NCI-H1092 (cell line): Measurements from ENCODE around the gene CALHM3.
"Not testable (repeated sequence)": the region's sequence is repeated elsewhere in the genome, so short reads cannot be mapped to it uniquely, and the experiment has no call there.

Experiments used
- DNase-seq: peaks from one replicate; lab custom pipeline; 2025; lab: John Stamatoyannopoulos, UW

The CALHM3 gene

DNA sequence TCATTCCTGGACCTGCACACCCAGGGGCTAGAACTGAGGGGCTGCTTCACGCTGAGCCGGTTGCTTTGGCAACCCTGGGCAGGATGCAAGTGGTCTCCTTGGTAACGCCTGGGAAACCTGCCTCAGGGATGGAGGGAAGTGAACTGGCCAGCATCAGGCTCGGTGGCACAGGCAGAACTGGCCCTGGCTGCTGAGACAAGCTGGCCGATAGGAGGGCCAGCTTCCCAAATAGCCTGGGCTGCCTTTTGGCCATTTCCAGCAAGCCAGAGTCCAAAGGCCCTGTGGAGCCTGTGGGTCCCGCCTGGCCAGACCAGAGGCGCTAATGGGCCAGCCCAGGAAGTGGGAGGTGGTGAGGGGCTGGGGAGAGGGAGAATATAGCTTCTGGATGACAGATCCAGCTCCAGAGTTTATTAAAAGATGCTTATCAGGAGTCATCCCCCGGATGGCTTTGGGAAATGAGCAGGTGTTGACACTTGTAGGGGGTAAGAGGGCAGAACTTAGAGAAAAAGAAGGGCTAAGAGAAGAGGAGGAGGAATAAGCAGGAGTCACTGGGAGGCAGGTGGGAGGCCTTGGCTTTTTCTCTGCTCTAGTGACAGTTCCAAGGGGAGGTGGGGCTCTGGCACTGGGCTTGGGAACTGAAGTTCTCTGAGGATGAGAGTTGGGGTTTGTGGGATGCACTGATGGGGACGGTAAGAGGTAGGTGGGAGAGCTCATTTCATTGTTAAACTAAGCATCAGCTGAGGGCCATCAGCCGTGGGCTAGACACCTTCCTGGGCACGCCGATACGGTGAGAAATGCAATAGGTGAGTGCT lies 24.0 kb upstream of the CALHM3 start:
- DNase-seq = no peak

DNA sequence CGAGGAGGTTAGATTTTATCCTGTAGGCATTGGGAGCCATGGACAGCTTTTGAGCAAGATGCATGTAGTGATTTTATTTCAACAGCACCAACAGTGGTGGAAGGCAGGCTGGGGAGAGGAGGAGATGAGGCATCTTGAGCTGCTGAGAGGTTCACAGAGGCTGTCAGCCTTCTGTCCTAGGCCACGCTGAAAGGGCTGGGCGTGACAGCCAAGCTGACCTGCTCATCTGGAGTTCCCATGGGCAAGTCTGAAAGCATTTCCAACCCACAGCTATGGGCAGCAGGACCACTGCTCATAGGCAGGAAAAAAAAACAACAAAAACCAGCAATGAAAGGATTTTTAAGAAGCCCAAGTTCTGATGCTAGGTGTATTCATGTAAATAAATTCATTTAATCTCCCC lies 22.1 kb upstream of the CALHM3 start:
- DNase-seq = no peak

DNA sequence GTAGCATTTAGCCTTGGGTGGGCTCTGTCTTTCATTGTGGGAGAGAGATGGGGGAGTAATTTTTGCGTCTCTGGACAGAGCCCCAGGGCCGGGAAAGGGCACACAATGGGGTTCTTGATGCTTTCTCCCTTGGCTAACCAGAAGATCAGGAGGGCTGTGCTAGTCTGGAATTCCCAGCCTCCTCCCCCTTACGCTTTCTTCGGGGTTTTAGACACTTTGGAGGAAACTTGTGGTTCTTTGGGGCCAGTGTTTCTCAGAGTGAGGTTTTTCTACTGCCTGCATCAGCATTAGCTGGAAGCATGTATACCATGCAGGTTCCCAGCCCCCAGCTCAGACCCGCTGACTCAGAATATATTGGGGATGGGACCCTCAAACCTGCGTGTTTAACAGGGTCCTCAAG lies 21.4 kb upstream of the CALHM3 start:
- DNase-seq = no peak

DNA sequence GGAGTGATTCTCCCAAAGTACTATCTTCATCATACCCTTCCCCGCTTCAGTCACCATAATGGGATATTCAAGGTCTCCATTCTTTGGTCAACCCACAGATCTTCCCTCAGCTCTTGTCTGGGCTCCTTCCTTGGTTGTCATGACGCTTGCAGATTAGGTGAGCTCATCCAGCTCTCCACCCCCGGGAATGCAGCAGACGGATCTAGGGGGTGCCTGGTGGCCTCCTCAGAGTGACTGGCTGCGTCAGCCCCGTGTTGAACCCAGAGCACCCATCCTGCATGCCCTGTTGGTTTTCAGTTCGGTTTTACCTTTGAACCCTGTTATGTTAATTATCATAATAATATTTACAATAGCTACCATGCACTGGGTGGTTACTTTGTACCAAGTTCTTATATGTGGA lies 20.8 kb upstream of the CALHM3 start:
- DNase-seq = no peak

DNA sequence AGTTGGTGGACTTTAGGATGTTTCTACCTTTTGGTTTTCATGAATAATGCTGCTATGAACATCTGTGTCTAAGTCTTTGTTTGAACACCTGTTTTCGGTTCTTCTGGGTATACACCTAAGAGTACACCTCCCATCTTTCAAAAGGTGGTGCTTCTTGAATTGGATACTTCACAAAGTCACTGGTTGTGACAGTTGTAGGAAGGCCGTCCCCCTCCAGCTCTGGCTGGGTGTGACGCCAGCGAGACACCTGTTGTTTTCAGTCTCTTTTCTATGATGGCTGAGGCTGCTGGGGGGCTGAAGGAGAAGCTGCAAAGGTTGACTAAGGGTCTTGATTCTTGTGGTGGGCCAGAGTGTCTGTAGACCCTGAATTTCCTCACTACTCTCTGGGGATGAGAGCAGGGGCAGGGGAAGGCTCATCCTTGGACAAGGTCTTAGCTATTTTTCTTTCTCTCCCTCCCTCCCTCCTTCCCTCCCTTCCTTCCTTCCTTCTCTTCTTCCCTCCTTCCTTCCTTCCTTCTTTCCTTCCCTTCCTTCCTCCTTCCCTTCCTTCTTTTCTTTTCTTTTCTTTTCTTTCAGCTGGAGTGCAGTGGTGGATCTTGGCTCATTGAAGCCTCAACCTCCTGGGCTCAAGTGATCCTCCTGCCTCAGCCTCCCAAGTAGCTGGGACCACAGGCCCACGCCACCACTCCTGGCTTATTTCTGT lies 20.0 kb upstream of the CALHM3 start:
- no peak for DNase-seq

DNA sequence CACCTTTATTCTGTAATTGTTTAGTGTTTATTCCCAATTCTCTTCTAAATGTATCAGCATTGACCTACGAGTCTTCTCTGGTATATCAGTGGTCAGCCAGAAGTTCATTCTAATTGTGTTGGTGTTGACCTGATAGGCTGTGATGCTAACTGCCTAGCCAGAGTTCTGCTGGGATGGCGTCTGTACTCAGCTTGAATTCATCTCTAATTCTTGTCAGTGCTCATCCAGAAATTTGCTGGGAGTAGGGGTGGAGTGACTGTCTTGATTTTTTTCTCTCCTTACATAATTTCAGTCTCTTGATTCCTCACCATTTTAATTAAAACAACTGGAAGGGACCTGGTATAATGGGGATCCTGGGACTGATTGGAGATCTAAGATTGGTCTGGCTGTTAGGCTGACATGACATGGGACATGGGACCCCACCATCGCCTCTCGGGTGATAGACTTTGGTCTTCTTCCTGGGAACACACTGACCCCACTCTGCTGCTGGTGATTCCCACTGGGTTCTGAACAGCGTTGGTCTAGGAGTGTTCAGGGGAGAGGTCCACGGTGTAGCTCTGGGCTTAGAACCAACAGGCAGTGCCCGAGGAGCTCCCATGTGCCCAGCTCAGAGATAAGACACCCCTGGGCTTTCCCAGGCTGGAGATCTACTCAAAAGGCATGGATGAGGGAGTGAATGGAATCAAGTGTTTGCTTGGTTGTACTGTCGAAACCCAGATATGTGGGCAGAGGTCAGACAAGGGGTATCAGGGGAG lies 18.3 kb upstream of the CALHM3 start:
- DNase-seq = no peak

DNA sequence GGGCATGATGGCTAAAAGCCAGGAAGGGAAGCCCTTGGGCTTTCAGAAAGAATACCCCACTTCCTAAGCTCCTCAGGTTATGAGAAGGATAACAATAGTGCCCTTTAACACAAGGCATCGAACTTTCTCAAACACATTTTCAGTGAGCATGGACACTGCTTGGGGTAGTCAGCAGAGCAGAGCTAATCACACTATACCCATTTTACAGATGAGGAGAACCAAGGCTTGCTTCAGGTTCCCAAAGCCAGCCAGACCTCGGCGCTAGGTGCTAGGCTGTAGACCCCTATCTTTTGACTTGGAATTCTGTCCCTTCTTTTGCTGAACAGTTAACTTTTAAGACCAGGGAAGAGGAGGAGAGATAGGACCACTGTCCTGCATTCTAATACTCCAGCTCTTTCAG lies 16.3 kb upstream of the CALHM3 start:
- DNase-seq = no peak

DNA sequence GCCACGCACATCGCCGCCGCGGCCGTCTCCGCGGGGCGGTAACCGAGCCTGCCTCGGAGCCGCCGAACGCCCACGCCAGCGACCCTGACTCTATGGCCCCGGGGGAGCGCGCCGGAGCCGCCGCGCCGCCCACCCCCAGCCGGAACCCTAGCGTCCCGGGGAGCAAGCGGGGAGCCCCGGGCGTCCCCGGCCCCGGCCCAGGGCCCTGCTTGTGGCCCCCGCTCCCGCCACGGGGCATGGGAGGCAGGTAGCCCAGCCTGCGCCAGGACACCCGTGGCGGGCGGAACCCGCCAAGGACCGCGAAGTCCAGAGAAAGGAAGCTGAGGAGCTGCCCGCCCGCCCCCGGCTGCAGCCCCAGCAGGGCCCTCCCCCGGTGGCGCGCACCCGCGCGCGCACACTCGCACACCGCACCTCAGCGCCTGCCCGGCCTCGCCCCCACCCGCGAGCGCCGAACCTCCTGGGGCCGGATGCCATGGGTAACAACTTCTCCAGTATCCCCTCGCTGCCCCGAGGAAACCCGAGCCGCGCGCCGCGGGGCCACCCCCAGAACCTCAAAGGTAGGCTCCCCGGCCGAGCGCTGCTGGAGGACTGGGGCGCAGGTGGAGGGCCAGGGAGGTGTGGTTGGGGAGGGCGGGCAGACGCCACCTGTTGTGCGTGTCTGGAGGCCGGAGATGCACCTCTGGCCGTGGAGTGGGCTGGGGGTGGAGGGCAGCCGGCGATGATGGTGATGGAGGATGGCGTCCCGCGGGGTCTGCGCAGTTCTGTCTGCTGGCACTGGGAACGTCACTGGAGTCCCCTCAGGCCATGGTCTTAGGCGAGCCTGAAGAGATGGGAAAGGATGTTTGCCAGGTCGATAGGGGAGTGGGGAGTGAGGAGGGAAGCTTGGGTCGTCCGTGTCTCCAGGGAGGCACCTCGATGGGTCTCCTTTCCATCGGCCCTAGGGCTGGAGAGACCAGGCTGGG lies 15.2 kb upstream of the CALHM3 start:
- DNase-seq = no peak

DNA sequence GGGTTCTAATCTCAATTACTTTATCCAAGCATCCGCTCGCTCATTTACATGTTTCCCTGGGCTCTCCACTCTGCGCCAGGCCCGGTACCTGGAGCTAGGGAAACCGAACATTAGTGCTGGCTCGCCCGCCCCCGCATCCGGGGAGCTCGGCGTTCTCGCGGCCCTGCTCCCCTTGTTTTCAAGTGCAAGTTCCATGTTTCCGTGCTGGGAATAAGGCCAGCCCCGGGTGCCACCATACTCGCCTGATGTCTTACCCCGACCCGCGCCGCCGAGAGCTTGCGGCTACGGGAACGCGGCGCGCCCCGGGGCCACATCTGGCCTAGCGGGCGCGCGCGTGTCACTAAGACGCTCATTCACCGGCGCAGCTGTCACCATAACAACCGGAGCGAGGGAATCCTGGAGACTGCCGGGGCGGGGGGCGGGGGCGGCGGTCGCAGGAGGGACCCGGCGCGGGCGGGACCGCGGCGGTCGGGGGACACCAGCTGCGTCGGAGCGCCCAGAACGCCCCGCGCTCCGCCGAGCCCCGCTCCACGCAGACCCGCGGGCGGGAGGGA lies 14.4 kb upstream of the CALHM3 start, which contains the start of gene NEURL1:
TSS of gene NEURL1 (plus strand) at position 344 of the 554 bp plus-strand sequence. CDS start 683 bp downstream, outside the sequence.
- peak; percentile 14 for DNase-seq

DNA sequence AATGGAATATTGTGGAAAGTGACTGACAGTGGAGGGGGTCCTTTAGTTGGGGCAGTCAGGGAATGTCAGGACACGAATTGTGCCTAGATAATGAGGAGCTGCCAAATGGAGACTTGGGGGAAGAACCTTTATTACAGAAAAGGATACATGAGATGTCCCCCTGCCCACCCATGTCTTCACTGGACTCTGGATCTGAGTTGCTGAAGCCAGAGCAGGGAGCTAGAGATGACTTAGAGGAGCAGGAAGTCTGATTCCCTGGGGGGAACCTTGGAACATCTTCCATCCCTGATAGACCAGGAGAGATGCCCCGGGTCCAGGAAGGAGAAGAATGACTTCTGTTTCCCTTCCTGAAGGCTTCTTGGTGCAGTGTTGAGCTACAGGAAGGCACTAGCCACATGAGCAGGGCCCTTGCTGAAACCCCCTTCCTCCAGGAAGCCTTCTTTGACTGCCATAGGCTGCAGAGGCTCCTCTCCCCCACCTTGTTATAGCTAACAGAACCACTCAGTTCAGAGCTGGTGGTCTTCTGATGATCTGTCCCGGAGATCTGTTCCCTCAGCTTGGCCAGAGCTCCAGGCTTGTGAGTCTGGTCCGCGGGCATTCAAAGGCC lies 13.7 kb upstream of the CALHM3 start:
- DNase-seq = no peak

DNA sequence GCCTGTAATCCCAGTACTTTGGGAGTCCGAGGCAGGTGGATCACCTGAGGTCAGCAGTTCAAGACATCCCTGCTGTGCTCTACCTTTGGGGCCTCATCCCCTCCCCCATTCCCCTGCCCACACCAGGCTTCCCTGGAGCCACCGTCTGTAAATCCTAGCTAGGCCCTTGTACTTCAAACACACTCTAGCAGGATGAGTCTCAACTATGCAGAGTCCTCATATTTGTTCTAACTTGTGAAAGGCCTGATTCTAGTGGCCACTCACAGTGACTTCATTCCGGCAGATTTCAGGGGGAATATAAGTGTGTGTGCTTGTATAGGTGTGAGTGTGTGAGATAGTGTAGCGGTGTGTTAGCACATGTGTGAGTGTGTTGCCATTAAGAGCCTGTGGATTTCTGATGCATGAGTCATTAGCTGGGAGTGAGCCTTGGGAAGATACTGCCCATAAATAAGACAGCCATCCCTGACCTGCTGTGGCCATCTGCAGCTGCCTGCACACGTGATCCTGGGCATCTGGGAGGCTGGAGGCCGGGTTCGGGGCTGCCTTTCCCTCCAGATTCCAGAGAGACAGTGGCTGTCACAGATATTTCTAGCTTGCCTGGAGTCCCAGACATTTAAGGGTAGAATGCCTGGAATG lies 12.8 kb upstream of the CALHM3 start:
- DNase-seq = no peak

DNA sequence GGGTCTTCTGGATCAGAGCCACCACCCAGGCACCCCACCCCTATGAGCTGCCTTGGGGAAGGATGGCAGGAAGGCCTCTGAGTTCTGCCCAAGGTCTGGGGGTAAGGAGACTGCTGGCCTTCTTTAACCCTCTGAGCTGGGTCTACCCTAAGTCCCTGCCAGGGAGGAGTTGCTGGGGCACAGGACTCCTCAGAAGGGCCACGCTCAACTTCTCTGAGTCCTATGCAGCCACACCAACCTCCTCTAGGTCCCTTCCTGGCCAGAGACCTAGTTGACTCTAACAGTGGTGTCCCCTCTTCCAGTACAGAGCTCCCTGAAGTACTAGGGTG lies 11.9 kb upstream of the CALHM3 start:
- DNase-seq = no peak

DNA sequence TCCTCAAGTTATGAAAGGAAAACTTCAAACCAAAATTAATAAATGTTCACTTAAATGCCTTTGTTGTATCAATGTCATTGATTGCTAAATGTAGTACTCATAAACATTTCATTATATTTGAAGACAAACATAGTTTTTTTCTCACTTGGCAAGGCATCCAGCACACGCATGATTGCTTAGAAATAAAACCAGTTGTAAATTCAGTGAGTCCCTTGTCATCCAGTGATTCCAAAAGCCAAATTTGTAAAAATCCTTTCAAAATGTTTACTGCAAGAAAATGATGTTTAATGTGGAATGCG lies 8.3 kb upstream of the CALHM3 start:
- DNase-seq = no peak

DNA sequence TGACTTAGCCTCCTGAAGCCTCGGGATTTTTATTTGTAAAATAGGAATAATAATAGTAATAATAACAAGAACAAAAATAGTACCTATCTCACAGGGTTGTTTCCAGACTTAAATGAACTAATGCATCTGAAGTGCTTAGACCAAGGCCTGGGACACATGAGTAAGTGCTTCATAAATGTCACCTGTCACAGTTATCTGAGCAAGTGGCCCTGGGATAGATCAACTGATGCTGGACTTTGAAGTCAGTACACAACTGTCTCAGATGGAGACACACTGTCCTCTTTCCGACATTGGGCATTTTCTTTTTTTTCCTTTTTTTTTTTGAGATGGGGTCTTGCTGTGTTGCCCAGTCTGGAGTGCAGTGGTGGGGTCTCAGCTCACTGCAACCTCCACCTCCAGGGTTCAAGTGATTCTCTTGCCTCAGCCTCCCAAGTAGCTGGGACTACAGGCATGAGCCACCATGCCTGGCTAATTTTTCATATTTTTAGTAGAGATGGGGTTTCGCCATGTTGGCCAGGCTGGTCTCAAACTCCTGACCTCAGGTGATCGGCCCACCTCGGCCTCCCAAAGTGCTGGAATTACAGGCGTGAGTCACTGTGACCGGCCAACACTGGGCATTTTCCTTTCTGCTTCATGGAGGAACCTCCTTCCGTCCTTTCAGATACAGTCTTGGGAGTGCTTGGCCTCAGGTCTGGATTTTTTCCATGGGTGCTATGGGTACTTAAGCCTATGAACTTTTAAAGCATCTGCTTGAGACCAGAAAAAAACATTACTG lies 7.8 kb upstream of the CALHM3 start:
- not testable (repeated sequence) for DNase-seq

DNA sequence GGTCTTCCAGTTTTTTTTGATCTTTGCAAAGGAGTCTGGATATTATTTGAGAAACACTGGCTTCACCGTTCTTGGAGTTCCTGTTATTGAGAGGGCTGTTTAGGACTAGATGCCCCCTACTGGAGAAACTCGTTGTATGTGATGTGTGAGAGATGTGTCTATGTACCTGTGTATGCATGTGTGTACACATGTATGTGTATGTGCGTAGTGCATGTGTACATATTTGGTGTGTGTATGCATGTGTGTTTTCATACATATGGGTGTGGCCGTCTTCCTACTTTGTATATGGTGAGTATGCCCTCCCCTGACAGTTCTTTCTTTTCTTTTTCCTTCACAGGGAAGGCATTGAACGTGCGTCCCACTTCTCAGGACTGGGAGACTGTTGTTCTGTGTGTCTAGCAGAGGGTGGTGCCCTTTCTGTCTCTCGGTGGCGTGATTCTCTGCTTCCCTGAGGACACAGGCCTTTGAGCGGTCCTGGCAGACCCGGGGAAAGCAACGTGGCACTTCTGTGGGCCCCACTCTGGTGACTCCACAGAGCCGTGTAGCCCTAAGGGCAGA lies 3.0 kb upstream of the CALHM3 start:
- peak; percentile 27 for DNase-seq

DNA sequence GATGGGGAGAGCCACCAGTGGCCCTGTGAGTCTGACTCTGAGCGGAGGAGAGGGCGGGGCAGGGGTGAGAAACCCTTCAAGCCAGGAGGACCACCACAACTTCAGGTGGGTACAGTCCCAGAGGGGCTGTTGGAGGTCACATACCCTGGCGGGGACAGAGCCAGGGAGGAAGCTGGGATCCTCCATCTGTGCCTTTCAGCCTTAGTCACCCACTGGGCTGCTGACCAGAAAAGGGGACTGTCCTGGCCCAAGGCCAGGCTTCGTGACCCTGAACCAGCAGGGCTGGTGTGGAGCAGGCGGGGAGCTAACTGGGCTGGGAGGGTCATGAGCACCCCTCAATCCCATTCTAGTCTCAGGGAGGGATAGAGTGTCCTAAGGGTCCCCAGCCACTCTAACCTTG lies 1.5 kb upstream of the CALHM3 start:
- no peak for DNase-seq

DNA sequence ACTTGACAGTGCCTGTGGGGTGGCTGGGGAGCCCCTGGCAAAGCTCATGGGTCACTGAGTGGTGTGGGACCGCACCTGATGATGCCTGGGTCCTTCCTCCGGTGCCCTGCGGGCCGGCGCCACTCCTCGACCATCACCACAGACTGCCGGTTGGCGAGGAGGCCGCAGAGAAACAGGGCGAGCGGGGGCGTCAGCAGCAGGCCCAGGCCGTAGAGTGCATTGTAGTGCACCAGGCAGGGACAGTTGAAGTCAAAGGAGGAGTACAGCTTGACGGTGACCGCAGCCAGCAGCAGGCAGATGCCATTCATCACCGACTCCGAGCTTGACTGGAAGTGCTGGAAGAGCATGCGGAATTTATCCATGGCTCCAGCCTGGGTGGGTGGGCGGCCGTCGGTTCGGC lies 369 bp downstream of the CALHM3 start:
- DNase-seq = no peak

DNA sequence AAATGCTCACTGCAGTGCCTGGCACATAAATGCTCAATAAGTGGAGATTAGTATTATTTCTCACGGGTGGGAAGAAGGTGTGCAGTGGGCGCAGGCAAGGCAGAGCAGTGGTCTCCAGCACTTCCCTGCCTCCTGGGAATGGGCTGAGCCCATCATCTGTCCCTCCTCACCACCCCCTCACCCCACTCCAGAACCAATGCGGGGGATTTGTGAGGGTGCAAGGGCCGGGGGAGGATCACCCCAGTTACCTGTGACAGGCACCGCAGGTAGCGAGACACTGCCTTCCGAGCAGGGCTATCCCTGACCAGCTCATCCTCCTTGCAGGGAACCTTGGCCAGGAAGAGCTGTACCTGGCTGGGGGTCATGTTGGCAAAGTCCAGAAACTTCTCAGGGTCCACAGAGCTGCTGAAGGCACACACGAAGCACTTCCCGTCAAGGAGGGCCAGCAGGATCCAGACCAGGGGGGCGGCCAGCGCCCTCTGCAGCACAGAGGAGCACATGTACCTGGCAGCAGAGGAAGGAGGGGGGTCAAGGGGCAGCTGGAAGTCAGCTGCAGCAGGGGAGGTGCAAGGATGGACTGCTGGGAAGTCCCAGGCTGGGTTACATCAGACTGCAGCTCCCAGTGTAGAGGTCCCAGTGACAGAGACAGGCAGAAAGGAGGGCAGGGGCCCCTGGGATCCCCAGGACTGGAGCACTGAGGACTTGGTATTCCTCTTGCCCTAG lies 2.8 kb downstream of the CALHM3 start:
- DNase-seq = no peak

DNA sequence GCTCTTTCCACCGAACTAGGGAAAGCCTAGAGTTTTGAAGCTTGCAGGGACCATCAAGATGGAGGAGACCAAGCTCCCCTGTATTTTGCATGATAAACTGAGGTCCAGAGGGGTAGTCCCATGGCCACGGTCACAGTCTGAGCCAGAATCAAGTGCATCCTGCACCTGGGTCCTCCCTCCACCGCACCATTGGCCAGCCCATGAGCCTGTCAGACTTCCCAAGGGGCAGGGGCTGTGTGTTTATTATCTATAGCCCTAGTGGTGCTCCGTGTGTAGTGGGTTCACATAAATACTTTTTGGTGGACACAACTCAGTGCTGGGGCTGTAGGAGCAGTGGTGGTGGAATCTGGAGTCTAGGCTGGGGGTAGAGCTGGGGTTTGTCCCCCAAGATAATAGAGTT lies 3.6 kb downstream of the CALHM3 start:
- DNase-seq = no peak
